Trophoblast cell (in vitro differentiated cells and primary cell): Measurements from ENCODE around the gene TCHHL1.

Experiments
- DNase-seq, 2 donors: peaks; one replicate each; pipeline ENCODE4 v3.0.0-alpha.2; 2016
- H2AFZ ChIP-seq: 2 replicates; pipeline ENCODE4 v1.6.1; 2013; ENCODE audit warnings: low read length, moderate library complexity, mild to moderate bottlenecking; ENCODE audit not compliant: insufficient read depth, poor library complexity
- H2AK5ac ChIP-seq: 2 replicates; pipeline ENCODE4 v1.6.1; 2013; ENCODE audit warnings: mild to moderate bottlenecking, low read length
- H2BK120ac ChIP-seq: 2 replicates; pipeline ENCODE4 v1.6.1; 2013; ENCODE audit warnings: low read length, mild to moderate bottlenecking, moderate library complexity; ENCODE audit not compliant: insufficient read depth, poor library complexity
- H2BK12ac ChIP-seq: 2 replicates; pipeline ENCODE4 v1.6.1; 2013; ENCODE audit warnings: mild to moderate bottlenecking, low read length, moderate library complexity
- H2BK5ac ChIP-seq: 2 replicates; pipeline ENCODE4 v1.6.1; 2013; ENCODE audit warnings: low read length, low read depth, moderate library complexity, mild to moderate bottlenecking; ENCODE audit not compliant: poor library complexity
- H3K14ac ChIP-seq: 2 replicates; pipeline ENCODE4 v1.6.1; 2013; ENCODE audit warnings: mild to moderate bottlenecking, low read length
- H3K18ac ChIP-seq: 2 replicates; pipeline ENCODE4 v1.6.1; 2013; ENCODE audit warnings: mild to moderate bottlenecking, low read length
- H3K23ac ChIP-seq: 2 replicates; pipeline ENCODE4 v1.6.1; 2013; ENCODE audit warnings: low read length
- H3K27ac ChIP-seq: 2 replicates; pipeline ENCODE4 v1.5.1; 2013; ENCODE audit warnings: low read depth, mild to moderate bottlenecking, inconsistent platforms, low read length, moderate library complexity
- H3K27me3 ChIP-seq: 2 replicates; pipeline ENCODE4 v1.6.1; 2013; ENCODE audit warnings: inconsistent platforms, mild to moderate bottlenecking, low read length, moderate library complexity; ENCODE audit not compliant: insufficient read depth
- H3K36me3 ChIP-seq, 2 experiments: 1 replicate in 1 of 2; 2 replicates in 1 of 2; pipeline ENCODE4 v1.6.1; 2013; ENCODE audit warnings: low read length in 2 of 2, mild to moderate bottlenecking in 2 of 2, moderate library complexity in 1 of 2; ENCODE audit not compliant: insufficient read depth in 2 of 2, control insufficient read depth in 1 of 2
- H3K4ac ChIP-seq: 2 replicates; pipeline ENCODE4 v1.6.1; 2013; ENCODE audit warnings: low read depth, mild to moderate bottlenecking, low read length, moderate library complexity
- H3K4me1 ChIP-seq, 2 experiments: 1 replicate in 1 of 2; 2 replicates in 1 of 2; pipeline ENCODE4 v1.6.1; 2013; ENCODE audit warnings: low read length in 2 of 2, mild to moderate bottlenecking in 2 of 2, moderate library complexity in 1 of 2; ENCODE audit not compliant: insufficient read depth in 2 of 2, control insufficient read depth in 1 of 2
- H3K4me2 ChIP-seq: 2 replicates; pipeline ENCODE4 v1.6.1; 2013; ENCODE audit warnings: inconsistent platforms, mild to moderate bottlenecking, low read length, moderate library complexity
- H3K4me3 ChIP-seq: 2 replicates; pipeline ENCODE4 v1.5.1; 2013; ENCODE audit warnings: mild to moderate bottlenecking, low read depth, low read length, inconsistent platforms
- H3K79me1 ChIP-seq: one replicate; pipeline ENCODE4 v1.6.1; 2013; ENCODE audit warnings: low read length
- H3K79me2 ChIP-seq: 2 replicates; pipeline ENCODE4 v1.6.1; 2013; ENCODE audit warnings: low read length, mild to moderate bottlenecking; ENCODE audit not compliant: control insufficient read depth, insufficient read depth, poor library complexity
- H3K9ac ChIP-seq: 2 replicates; pipeline ENCODE4 v1.6.1; 2013; ENCODE audit warnings: mild to moderate bottlenecking, low read length
- H3K9me3 ChIP-seq: 2 replicates; pipeline ENCODE4 v1.6.1; 2013; ENCODE audit warnings: low read depth, mild to moderate bottlenecking, control low read depth, inconsistent platforms, low read length; ENCODE audit not compliant: insufficient read depth
- H4K12ac ChIP-seq: 2 replicates; pipeline ENCODE4 v1.6.1; 2013; ENCODE audit warnings: low read depth, mild to moderate bottlenecking, low read length, moderate library complexity
- H4K8ac ChIP-seq: 2 replicates; pipeline ENCODE4 v1.6.1; 2013; ENCODE audit warnings: low read depth, mild to moderate bottlenecking, low read length, moderate library complexity
- H4K91ac ChIP-seq: one replicate; pipeline ENCODE4 v1.6.1; 2013; ENCODE audit warnings: low read depth, mild to moderate bottlenecking, low read length, moderate library complexity
- WGBS: extraction: QIAGEN DNeasy Blood & Tissue Kit; methylation state at CpG from one replicate; pipeline ENCODE4 v1.1.7; 2013; ENCODE audit warnings: missing lambda C conversion rate; ENCODE audit not compliant: insufficient read length, insufficient coverage; ENCODE audit errors: extremely low coverage; 5-methylcytosine and 5-hydroxymethylcytosine counted together

Gene TCHHL1

DNA sequence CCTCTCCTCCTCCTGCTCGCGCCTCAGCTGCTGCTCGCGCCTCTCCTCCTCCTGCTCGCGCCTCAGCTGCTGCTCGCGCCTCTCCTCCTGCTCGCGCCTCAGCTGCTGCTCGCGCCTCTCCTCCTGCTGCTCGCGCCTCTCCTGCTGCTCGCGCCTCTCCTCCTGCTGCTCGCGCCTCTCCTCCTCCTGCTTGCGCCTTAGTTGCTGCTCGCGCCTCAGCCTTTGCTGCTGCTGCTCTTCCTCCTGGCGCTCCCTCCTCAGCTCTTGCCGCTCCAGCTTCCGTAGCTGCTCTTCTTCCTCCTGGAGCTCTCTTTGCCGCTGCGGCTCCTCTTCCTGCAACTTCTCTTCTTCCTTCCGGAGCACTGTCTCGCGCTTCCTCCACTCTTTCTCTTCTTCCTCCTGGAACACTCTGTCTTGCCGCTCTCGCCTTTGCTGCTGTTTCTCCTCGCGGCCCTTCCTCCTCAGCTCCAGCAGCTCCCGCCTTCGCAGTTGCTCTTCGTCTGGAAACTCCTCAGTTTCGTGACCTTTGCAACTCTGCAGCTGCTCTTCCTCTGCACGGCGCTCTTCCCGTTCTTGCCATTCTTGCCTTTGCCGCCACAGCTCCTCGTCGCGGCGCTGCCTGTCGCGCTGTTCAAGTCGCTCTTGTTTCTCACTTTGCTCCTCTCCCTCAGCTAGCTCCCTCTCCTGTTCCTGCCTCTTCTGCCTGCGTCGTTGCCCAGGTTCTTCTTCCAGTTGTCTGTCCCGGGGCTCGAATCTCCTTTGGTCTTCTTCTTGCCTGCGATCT, 23.4 kb upstream of the TCHHL1 start:
- Histone ChIP-seq H3K4me3 (peak overlapping the region; percentile 16), H4K12ac (no peak overlapping the region), H2BK120ac (no peak overlapping the region), H4K8ac (no peak overlapping the region), H3K79me1 (no peaks in the 10 kb centered on the region), H3K27me3 (peaks cover 64% of the 10 kb centered on the region), H3K27ac (no peak overlapping the region), H3K4me2 (peak overlapping the region; percentile 37), H3K9ac (no peak overlapping the region), H4K91ac (no peak overlapping the region), H3K14ac (no peak overlapping the region), H3K4me1 (peaks cover 8 to 15% of the 10 kb centered on the region in 2 experiments), H3K18ac (no peak overlapping the region), H3K23ac (no peak overlapping the region), H3K9me3 (peaks cover 45% of the 10 kb centered on the region), H3K36me3 (no peaks in the 10 kb centered on the region), H3K4ac (no peak overlapping the region), H2BK12ac (no peak overlapping the region), H2AFZ (no peak overlapping the region), H3K79me2 (no peaks in the 10 kb centered on the region), H2BK5ac (no peak overlapping the region), H2AK5ac (no peak overlapping the region)
- WGBS: no CpG with 5 or more reads among the region's 53 CpGs
- peak; percentile 19 to 64 for DNase-seq

DNA sequence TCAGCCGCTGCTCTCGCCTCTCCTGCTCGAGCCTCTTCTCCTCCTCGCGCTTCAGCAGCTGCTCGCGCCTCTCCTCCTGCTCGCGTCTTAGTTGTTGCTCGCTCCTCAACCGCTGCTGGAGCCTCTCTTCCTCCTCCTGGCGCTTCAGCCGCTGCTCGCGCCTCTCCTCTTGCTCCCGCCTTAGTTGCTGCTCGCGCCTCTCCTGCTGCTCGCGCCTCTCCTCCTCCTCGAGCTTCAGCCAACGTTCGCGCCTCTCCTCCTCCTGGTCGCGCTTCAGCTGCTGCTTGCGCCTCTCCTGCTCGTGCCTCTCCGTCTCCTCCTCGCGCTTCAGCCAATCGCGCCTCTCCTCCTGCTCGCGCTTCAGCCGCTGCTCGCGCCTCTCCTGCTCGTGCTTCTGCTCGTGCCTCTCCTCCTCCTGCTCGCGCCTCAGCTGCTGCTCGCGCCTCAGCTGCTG, 22.7 kb upstream of the TCHHL1 start:
- Histone ChIP-seq H3K4me3 (no peak overlapping the region), H3K27ac (no peak overlapping the region), H3K9me3 (peaks cover 45% of the 10 kb centered on the region), H3K4me2 (peak overlapping the region; percentile 30), H4K91ac (no peak overlapping the region), H3K79me1 (no peaks in the 10 kb centered on the region), H2BK5ac (no peak overlapping the region), H4K12ac (no peak overlapping the region), H3K4me1 (peaks cover 8 to 15% of the 10 kb centered on the region in 2 experiments), H2BK120ac (no peak overlapping the region), H2AK5ac (no peak overlapping the region), H3K36me3 (no peaks in the 10 kb centered on the region), H3K23ac (no peak overlapping the region), H2BK12ac (no peak overlapping the region), H3K9ac (no peak overlapping the region), H3K27me3 (peaks cover 66% of the 10 kb centered on the region), H4K8ac (no peak overlapping the region), H3K18ac (no peak overlapping the region), H3K4ac (no peak overlapping the region), H2AFZ (peak overlapping the region; percentile 37), H3K14ac (no peak overlapping the region), H3K79me2 (no peaks in the 10 kb centered on the region)
- DNase-seq: peak; percentile 40 to 57
- no CpG with 5 or more reads among the region's 44 CpGs for WGBS

DNA sequence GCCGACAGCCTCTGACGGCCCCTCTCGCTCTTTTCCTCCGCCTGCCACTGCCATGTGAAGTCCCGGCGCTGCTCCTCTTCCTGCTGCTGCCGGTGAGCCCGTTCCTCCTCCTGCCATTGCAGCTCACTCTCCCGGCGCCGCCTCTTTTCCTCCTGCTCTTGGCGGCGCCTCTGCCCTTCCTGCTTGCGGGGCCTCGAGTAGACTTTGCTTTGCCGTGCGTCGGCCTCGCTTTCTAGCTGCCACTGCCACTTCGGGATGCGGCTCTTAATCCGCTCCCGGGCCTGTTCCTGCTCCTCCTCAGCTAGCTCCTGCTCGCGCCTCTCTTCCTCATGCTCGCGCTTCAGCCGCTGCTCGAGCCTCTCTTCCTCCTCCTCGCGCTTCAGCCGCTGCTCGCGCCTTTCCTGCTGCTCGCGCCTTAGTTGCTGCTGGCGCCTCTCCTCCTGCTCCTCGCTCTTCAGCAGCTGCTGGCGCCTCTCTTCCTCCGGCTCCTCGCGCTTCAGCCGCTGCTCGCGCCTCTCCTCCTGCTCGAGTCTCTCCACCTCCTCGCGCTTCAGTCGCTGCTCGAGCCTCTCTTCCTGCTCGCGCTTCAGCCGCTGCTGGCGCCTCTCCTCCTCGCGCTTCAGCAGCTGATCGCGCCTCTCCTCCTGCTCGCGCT, 22.1 kb upstream of the TCHHL1 start:
- Histone ChIP-seq H3K27ac (no peak overlapping the region), H4K12ac (no peak overlapping the region), H3K9me3 (peaks cover 45% of the 10 kb centered on the region), H3K36me3 (no peaks in the 10 kb centered on the region), H4K91ac (no peak overlapping the region), H2BK12ac (no peak overlapping the region), H2BK120ac (no peak overlapping the region), H4K8ac (no peak overlapping the region), H3K4ac (no peak overlapping the region), H2AFZ (peak overlapping the region; percentile 37), H2AK5ac (no peak overlapping the region), H3K4me3 (no peak overlapping the region), H3K79me1 (no peaks in the 10 kb centered on the region), H3K4me2 (peak overlapping the region; percentile 30), H3K23ac (no peak overlapping the region), H3K79me2 (no peaks in the 10 kb centered on the region), H3K14ac (no peak overlapping the region), H3K9ac (no peak overlapping the region), H3K4me1 (peaks cover 8 to 15% of the 10 kb centered on the region in 2 experiments), H3K18ac (no peak overlapping the region), H3K27me3 (peaks cover 66% of the 10 kb centered on the region), H2BK5ac (no peak overlapping the region)
- peak; percentile 31 to 52 for DNase-seq
- WGBS: no CpG with 5 or more reads among the region's 60 CpGs

DNA sequence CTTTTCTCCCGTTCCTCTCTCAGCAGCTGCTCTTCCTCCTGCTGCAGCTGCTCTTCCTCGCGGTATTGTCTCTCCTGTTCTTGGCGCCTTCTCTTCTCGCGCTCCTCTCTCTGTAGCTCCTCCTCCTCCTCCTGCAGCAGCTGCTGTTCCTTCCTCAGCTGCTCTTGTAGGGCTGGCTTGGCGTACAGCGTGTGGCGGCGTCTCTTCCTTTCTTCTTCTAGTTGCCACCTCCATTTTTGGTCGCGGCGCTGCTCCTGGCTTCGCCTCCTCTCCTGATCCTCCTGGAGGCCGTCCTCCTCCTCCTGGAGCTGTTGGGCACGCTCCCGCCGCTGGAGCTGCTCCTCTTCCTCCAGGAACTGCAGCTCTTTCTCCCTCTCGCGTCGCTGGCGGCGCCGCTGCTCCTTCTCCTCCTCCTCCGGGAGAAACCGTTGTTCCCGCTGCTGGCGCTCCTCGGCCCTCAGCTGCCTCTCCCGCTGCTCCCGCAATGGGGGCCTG, 21.5 kb upstream of the TCHHL1 start:
- no peak overlapping the region for H3K23ac ChIP-seq
- H2BK120ac ChIP-seq: no peak overlapping the region
- no peak overlapping the region for H2AFZ ChIP-seq
- H3K14ac ChIP-seq: no peak overlapping the region
- no peaks in the 10 kb centered on the region for H3K79me2 ChIP-seq
- H4K91ac ChIP-seq: no peak overlapping the region
- no peaks in the 10 kb centered on the region for H3K36me3 ChIP-seq
- H3K4me1 ChIP-seq: peaks cover 8 to 15% of the 10 kb centered on the region in 2 experiments
- peak; percentile 40 to 53 for DNase-seq
- no peak overlapping the region for H2BK5ac ChIP-seq
- H3K79me1 ChIP-seq: no peaks in the 10 kb centered on the region
- peaks cover 66% of the 10 kb centered on the region for H3K27me3 ChIP-seq
- no peak overlapping the region for H4K8ac ChIP-seq
- H2BK12ac ChIP-seq: no peak overlapping the region
- WGBS: no CpG with 5 or more reads among the region's 31 CpGs
- peak overlapping the region; percentile 23 for H3K4me3 ChIP-seq
- H3K9ac ChIP-seq: no peak overlapping the region
- H3K9me3 ChIP-seq: peaks cover 45% of the 10 kb centered on the region
- H3K4ac ChIP-seq: no peak overlapping the region
- no peak overlapping the region for H4K12ac ChIP-seq
- H2AK5ac ChIP-seq: no peak overlapping the region
- no peak overlapping the region for H3K18ac ChIP-seq
- no peak overlapping the region for H3K27ac ChIP-seq
- peak overlapping the region; percentile 30 for H3K4me2 ChIP-seq
